GM12873 (cell line): ENCODE data around the gene PPP1R37.

ENCODE experiments used
- TF ChIP-seq, protein P1 (sequence below): IDR thresholded peaks from 2 replicates; pipeline ENCODE4 v1.5.1; 2012; ENCODE audit warnings: low read depth, mild to moderate bottlenecking, moderate library complexity, low read length, control low read depth; ENCODE audit not compliant: insufficient read depth; ENCODE audit errors: missing control alignments

The PPP1R37 gene

DNA sequence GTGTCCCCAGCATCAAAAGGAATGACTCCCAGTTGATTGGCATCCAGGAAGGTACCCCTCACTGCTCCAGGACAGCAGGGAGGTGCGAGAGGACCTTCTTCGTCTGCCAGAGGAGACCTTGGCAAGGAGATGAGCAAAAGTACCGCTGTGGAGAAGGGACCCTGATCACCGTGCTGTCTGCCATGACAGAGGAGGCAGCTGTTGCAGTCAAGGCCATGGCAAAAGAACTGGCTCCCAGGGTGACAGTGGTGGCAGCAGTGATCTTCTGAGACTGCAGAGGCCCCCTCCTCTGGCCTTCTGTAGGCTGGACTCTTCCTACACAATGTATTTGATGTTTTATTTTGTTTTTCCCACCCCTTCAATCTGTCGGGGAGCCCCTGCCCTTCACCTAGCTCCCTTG is 35.8 kb downstream of the PPP1R37 start:
- TF ChIP-seq, protein P1, sequence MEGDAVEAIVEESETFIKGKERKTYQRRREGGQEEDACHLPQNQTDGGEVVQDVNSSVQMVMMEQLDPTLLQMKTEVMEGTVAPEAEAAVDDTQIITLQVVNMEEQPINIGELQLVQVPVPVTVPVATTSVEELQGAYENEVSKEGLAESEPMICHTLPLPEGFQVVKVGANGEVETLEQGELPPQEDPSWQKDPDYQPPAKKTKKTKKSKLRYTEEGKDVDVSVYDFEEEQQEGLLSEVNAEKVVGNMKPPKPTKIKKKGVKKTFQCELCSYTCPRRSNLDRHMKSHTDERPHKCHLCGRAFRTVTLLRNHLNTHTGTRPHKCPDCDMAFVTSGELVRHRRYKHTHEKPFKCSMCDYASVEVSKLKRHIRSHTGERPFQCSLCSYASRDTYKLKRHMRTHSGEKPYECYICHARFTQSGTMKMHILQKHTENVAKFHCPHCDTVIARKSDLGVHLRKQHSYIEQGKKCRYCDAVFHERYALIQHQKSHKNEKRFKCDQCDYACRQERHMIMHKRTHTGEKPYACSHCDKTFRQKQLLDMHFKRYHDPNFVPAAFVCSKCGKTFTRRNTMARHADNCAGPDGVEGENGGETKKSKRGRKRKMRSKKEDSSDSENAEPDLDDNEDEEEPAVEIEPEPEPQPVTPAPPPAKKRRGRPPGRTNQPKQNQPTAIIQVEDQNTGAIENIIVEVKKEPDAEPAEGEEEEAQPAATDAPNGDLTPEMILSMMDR: no peak

DNA sequence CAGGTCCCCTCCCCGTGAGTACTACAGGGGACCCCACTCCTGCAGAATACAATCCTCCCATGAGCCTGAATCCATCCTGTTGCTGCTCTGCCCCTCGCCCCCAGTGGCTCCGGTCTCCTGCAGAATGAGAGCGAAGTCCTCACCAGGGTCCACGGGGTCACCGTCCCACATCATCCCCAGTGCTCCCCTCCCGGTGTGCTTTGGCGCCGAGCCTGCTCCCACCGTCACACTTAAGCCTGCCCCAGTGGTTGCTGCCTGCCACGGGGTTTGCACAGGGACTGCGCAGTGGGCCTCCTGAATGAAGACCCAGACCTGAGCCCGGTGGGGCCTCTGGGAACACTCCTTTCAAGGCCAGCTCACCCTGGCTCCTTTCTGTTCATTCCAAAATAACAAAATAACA is 37.3 kb downstream of the PPP1R37 start:
- TF ChIP-seq, protein P1: no peak

DNA sequence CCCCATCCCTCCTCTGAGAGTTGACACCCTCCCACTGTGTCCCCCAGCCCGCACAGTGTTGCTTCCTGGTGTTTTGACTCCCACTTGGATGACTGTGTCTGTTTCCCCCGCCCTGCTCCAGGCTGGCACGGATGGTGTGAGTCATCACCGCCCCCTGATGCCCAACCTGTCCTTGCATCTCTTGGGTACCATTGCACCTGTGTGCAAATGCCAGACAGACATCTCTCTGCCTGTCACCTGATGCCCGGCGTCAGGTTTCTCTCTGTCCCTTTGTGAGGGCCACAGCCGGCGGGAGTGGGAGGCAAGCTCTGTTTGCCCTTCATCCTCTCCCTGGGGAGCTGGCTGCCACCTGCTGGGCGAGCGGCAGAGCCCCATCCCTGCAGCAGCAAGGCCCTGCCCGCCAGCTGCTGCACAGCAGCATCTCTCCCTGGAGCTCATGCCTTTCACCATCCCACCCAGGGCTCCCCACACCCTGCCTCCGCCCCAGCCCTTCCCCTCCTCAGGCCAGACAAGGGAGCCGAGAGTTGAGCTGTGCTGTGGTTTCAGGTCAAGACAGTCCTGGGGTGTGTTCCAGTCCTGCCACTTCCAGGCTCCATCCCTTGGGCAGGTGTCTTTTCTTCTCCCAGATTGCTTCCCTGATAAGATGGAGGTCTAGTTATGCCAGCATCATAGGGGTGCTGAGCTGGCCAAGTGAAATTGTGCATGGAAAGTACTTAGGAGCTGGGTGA is 38.1 kb downstream of the PPP1R37 start:
- TF ChIP-seq, protein P1: peak; percentile 56

DNA sequence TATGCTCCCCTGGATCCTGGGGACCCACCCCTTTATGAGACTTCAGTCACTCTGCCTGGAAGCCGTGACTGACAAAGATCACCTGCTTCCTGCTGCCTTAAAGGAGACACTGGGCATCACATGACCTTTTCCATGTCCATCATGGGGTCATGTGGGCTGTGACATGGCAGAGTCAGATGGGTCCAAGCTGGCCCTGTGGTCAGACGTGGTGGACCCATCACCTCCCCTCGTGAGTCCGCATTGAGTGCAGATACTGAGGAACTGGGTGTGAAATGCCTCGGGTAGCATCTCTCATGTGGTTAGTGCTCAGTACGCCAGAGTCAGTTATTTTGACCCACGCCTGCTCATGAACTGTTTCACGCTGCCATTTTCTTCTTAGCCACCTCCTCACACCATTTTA is 40.7 kb downstream of the PPP1R37 start:
- TF ChIP-seq, protein P1: no peak

DNA sequence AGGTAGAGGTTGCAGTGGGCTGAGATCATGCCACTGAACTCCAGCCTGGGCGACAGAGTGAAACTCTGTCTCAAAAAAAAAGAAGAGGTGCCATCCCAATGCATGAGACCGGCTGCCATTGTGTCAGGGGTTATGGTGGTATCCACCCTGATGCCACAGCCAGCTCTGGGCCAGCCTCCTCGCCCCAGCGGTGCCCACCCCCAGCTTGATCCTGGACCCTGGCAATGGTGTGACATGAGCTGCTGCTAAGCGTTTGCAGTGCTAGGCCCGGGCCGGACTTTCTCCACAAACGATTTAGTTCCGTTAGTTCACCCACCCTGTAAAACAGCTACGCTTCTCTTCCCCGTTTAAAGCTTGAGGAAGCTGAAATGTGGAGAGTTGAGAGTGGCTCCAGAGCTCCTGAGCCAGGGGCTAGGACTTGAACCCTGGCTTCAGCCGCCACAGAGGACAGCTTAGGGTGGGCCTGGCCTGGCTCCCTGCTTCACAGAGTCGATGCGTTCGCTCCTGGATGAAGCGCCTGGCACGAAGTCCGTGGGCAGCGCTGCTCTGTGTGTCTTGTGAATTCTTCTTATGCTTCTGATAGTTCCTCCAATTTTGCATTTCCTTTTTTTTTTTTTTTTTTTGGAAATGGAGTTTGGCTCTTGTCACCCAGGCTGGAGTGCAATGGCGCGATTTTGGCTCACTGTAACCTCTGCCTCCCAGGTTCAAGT is 42.4 kb downstream of the PPP1R37 start:
- TF ChIP-seq, protein P1: no peak

DNA sequence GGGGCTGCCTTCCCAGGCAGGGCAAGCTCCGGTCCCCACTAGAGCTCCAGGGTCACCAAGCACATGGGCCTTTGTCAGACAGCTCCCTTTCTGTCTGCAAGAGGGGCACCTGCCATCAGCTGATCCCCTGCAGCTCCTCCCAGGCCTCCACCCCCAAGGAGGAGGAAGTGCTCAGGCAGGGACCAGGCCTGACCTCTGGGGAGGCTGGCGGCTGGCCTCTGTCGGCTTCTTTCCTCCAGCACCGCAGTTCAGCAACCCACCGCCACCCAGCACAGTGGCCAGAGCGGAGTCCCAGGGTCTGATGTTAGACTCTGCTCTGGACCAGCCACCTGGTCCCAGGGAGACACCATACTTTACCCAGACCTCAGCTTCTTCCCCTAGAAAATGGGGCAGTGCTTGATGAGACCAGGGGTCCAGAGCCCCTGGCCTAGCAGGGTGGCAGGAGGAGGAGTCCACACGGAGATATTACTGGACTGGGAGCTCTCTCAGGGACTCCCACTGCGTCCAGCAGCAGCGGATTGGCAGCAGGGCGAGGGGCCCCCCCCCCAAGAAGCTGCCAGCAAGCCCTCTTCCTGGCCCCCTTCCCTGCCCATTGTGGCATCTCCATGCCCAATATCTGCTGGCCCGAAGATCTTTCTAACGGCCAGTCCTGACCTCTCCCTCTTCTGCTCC is 43.7 kb downstream of the PPP1R37 start:
- TF ChIP-seq, protein P1: no peak

DNA sequence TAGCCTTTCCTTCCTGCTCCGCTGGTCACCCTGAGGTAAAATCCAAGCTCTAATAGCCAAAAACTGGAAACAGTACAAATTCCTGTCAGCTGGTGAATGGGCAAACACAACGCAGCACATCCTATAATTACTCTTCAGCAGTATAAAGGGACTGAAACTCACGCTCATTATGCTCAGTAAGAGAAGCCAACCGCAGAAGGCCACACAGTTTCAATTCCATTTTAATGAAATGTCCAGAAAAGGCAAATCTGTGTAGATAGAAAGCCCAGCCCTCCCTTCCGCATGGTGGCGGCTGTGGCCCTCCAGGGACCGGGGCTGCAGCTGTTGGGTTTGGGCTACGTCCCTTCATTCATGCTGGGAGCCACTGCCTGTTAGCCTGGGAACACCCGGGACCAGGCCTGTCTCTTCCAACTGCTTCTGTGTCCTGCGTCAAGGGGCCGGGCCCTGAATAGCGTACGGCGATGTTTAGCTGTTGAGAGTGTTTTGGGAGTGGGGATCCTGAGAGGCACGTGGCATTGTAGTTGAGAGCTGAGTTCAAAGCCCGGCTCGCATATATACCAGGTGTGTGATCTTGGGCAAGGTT is 44.3 kb downstream of the PPP1R37 start:
- TF ChIP-seq, protein P1: no peak
